MCF 10A (cell line): Measurements from ENCODE around the gene TRAK1. TPM values are rescaled to one million over a fixed set of nuclear protein-coding genes. Genes with fewer than 3 reads are reported as not detected.

ENCODE experiments used
- BruUV-seq: library from RNA; stranded (reverse); fragments of 400-500 nt; replicated peaks from 2 replicates; lab custom pipeline; 2021; lab: Mats Ljungman, UMichigan
- CTCF ChIA-PET: fragments of 300-600 bp; sonication (Branson Sonifier 250); formaldehyde crosslinking; extraction: SDS; loops from one replicate; lab custom pipeline; 2021; ENCODE audit warnings: antibody characterized with exemption, inconsistent platforms; lab: Yijun Ruan, JAX
- POLR2A ChIA-PET: fragments of 300-600, 350-650 bp; sonication (Branson Sonifier 250); formaldehyde crosslinking; extraction: SDS; loops from one replicate; lab custom pipeline; 2020; ENCODE audit warnings: antibody characterized with exemption, inconsistent platforms; lab: Yijun Ruan, JAX
- DNase-seq: peaks from one replicate; pipeline ENCODE4 v3.0.0-alpha.2; 2018; ENCODE audit not compliant: unreplicated experiment
- H3K27ac Mint-ChIP-seq: one replicate; pipeline ENCODE4 v1.8.0; 2022; ENCODE audit warnings: mild to moderate bottlenecking, low read depth, mixed read lengths; ENCODE audit not compliant: unreplicated experiment
- H3K27me3 Mint-ChIP-seq: one replicate; pipeline ENCODE4 v1.8.0; 2022; ENCODE audit warnings: mixed read lengths; ENCODE audit not compliant: insufficient read depth, unreplicated experiment
- H3K36me3 Mint-ChIP-seq: one replicate; pipeline ENCODE4 v1.8.0; 2022; ENCODE audit warnings: mild to moderate bottlenecking, moderate library complexity, mixed read lengths; ENCODE audit not compliant: insufficient read depth, unreplicated experiment
- H3K4me1 Mint-ChIP-seq: one replicate; pipeline ENCODE4 v1.8.0; 2022; ENCODE audit warnings: mixed read lengths; ENCODE audit not compliant: insufficient read depth, unreplicated experiment
- H3K4me3 Mint-ChIP-seq: one replicate; pipeline ENCODE4 v1.8.0; 2022; ENCODE audit warnings: mild to moderate bottlenecking, moderate library complexity, mixed read lengths; ENCODE audit not compliant: unreplicated experiment
- H3K9me3 Mint-ChIP-seq: one replicate; pipeline ENCODE4 v1.8.0; 2022; ENCODE audit warnings: mixed read lengths; ENCODE audit not compliant: unreplicated experiment
- CTCF ChIP-seq: fragments of 200-600 bp; IDR thresholded peaks from one replicate; pipeline ENCODE4 v1.8.0; 2022; ENCODE audit warnings: antibody characterized with exemption, mild to moderate bottlenecking; ENCODE audit not compliant: unreplicated experiment
- intact Hi-C: fragments of 100-400 bp; cut with micrococcal nuclease; formaldehyde crosslinking; loops from 2 replicates; pipeline ENCODE4 v1.14.1; 2022
- total RNA-seq: library from RNA; stranded (reverse); gene quantifications from 2 replicates; pipeline ENCODE4 v1.2.3, GENCODE V29; 2022

TRAK1 gene
- total RNA-seq, 1 experiment from 2014 or later, result 33.2 TPM

GRCh38 chr3:42254566-42254965 is 163.4 kb downstream of the TRAK1 start:
- H3K36me3 Mint-ChIP-seq, result no peaks in the 10 kb centered on the region
- H3K4me1 Mint-ChIP-seq, result peaks cover 37% of the 10 kb centered on the region
- no peak overlapping the region for H3K4me3 Mint-ChIP-seq
- no peak for TF ChIP-seq CTCF
- ChIA-PET CTCF (interaction anchor here (0.6 to 3.4 kb wide), 7 partner anchors 7 to 293 kb away, joined by 3 to 23 read pairs (median 4); partner anchors contain the start of gene VIPR1), POLR2A (interaction anchor here (1.7 kb wide), 1 partner anchor 8 kb away, joined by 9 read pairs; no protein-coding TSS in a partner anchor)
- H3K27ac Mint-ChIP-seq, result no peak overlapping the region
- no peaks in the 10 kb centered on the region for H3K27me3 Mint-ChIP-seq
- intact Hi-C loops, result no loop called here
- no peaks in the 10 kb centered on the region for H3K9me3 Mint-ChIP-seq
- no peak for DNase-seq
- no TSS peak for BruUV-seq

- peak overlapping the region; percentile 22 for H3K4me3 Mint-ChIP-seq
- peak overlapping the region; percentile 8 for H3K27ac Mint-ChIP-seq
- peaks cover 34% of the 10 kb centered on the region for H3K4me1 Mint-ChIP-seq
- no peaks in the 10 kb centered on the region for H3K27me3 Mint-ChIP-seq
- intact Hi-C loops, result loop anchor here (5.0 kb wide), 2 partner anchors 46 to 576 kb away; no protein-coding TSS in a partner anchor
- no peaks in the 10 kb centered on the region for H3K9me3 Mint-ChIP-seq
- ChIA-PET POLR2A (interaction anchor here (0.6 to 1.1 kb wide), 3 partner anchors 130 to 194 kb away, joined by 3 read pairs; no protein-coding TSS in a partner anchor), CTCF (interaction anchor here (0.6 to 3.4 kb wide), 6 partner anchors 7 to 378 kb away, joined by 3 to 23 read pairs (median 3); no protein-coding TSS in a partner anchor)
- DNase-seq, result peak; percentile 58
- TF ChIP-seq CTCF, result no peak
- H3K36me3 Mint-ChIP-seq, result no peaks in the 10 kb centered on the region
- no TSS peak for BruUV-seq
Measured at GRCh38 chr3:42256135-42256819, 165.1 kb downstream of the TRAK1 start.

DNA sequence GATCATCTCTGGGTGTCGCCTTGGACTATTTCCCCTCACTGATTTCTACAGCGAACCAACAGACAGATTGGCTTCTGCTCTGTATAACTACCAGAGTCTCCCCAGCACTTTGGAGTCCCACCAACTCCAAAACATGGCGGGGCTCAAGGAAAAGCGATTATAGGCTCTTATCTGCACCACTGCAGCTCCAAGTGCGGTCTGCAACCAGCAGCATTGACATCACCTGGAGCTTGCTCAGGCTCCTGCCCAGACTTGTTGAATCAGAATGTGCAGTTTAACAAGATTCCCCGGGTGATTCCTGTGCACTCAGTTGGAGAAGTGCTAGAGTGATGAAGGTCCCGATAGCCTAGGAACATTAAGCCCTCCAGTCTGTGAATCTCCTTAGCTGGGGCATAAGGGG is 165.8 kb downstream of the TRAK1 start:
- no peaks in the 10 kb centered on the region for H3K36me3 Mint-ChIP-seq
- intact Hi-C loops, result loop anchor here (5.0 kb wide), 2 partner anchors 45 to 575 kb away; no protein-coding TSS in a partner anchor
- TF ChIP-seq CTCF, result no peak
- H3K27me3 Mint-ChIP-seq, result no peaks in the 10 kb centered on the region
- CTCF ChIA-PET, result interaction anchor here (0.6 to 3.4 kb wide), 5 partner anchors 8 to 379 kb away, joined by 3 to 13 read pairs (median 3); no protein-coding TSS in a partner anchor
- DNase-seq, result peak; percentile 55
- POLR2A ChIA-PET, result interaction anchor here (0.6 to 1.1 kb wide), 5 partner anchors 131 to 527 kb away, joined by 3 to 4 read pairs (median 3); no protein-coding TSS in a partner anchor
- H3K4me3 Mint-ChIP-seq, result peak overlapping the region; percentile 22
- no TSS peak for BruUV-seq
- peak overlapping the region; percentile 8 for H3K27ac Mint-ChIP-seq
- peaks cover 34% of the 10 kb centered on the region for H3K4me1 Mint-ChIP-seq
- H3K9me3 Mint-ChIP-seq, result no peaks in the 10 kb centered on the region

GRCh38 chr3:42262525-42262924 is 171.4 kb downstream of the TRAK1 start:
- intact Hi-C loops, result no loop called here
- DNase-seq, result peak; percentile 88
- Mint-ChIP-seq H3K36me3 (no peaks in the 10 kb centered on the region), H3K4me1 (no peaks in the 10 kb centered on the region), H3K4me3 (no peak overlapping the region), H3K27me3 (no peaks in the 10 kb centered on the region), H3K27ac (no peak overlapping the region), H3K9me3 (no peaks in the 10 kb centered on the region)
- no peak for TF ChIP-seq CTCF
- POLR2A ChIA-PET, result interaction anchor here (0.7 to 1.4 kb wide), 8 partner anchors 9 to 523 kb away, joined by 3 to 9 read pairs (median 3); partner anchors contain the start of gene VIPR1
- no TSS peak for BruUV-seq
- CTCF ChIA-PET, result interaction anchor here (1.8 to 2.9 kb wide), 2 partner anchors 16 to 181 kb away, joined by 8 to 20 read pairs; no protein-coding TSS in a partner anchor
